H1 (cell line): ENCODE measurements around the gene CDH20. TPM values are rescaled to one million over a fixed set of nuclear protein-coding genes. Genes with fewer than 3 reads are reported as not detected.

Experiments used
- CTCF ChIA-PET: fragments of 300-600 bp; sonication (Branson Sonifier 250); formaldehyde crosslinking; loops from one replicate; lab custom pipeline; 2021; ENCODE audit not compliant: partially characterized antibody; lab: Charles Lee
- POLR2A ChIA-PET: fragments of 300-600 bp; sonication (Branson Sonifier 250); formaldehyde crosslinking; loops from one replicate; lab custom pipeline; 2021; ENCODE audit warnings: inconsistent platforms; ENCODE audit not compliant: partially characterized antibody; lab: Charles Lee
- DNase-seq, 2 experiments: peaks; one replicate each; pipeline versions ENCODE4 v3.0.0 to v3.0.0-alpha.2; 2010 to 2022; ENCODE audit warnings: low spot score in 2 of 2, low read depth in 1 of 2, mixed read lengths in 1 of 2
- FAIRE-seq: peaks from 2 replicates; lab custom pipeline; 2011; peaks lifted over from hg19 to GRCh38; lab: Jason Lieb, UNC
- H2AFZ ChIP-seq: 2 replicates; pipeline ENCODE4 v1.8.1; 2012; ENCODE audit warnings: low read length, inconsistent platforms
- H2AK5ac ChIP-seq: 2 replicates; pipeline ENCODE4 v1.6.1; 2013; ENCODE audit warnings: low read depth, low read length
- H2BK120ac ChIP-seq: replicated peaks from 2 replicates; pipeline ENCODE3; 2013; ENCODE audit warnings: low read depth, low read length, inconsistent platforms
- H2BK12ac ChIP-seq: 2 replicates; pipeline ENCODE4 v1.6.1; 2013; ENCODE audit warnings: low read depth, low read length
- H2BK15ac ChIP-seq: 2 replicates; pipeline ENCODE4 v1.6.1; 2013; ENCODE audit warnings: low read length
- H2BK20ac ChIP-seq: 2 replicates; pipeline ENCODE4 v1.6.1; 2013; ENCODE audit warnings: low read length
- H2BK5ac ChIP-seq: 2 replicates; pipeline ENCODE4 v1.6.1; 2013; ENCODE audit warnings: low read depth, low read length
- H3K14ac ChIP-seq: 2 replicates; pipeline ENCODE4 v1.6.1; 2013; ENCODE audit warnings: inconsistent platforms; ENCODE audit not compliant: insufficient read length
- H3K18ac ChIP-seq: 2 replicates; pipeline ENCODE4 v1.6.1; 2013; ENCODE audit warnings: low read length; ENCODE audit errors: extremely low read depth
- H3K23ac ChIP-seq: 2 replicates; pipeline ENCODE4 v1.6.1; 2013; ENCODE audit warnings: inconsistent platforms; ENCODE audit not compliant: insufficient read length
- H3K23me2 ChIP-seq: 2 replicates; pipeline ENCODE4 v1.6.1; 2013; ENCODE audit warnings: low read depth, low read length
- H3K27ac ChIP-seq: 2 replicates; pipeline ENCODE4 v1.6.1; 2011; ENCODE audit warnings: low read depth, low read length, inconsistent platforms
- H3K27me3 ChIP-seq, 4 experiments: replicated peaks in 1 of 4; 1 replicate in 1 of 4; 2 replicates in 3 of 4; pipeline versions ENCODE4 v1.6.1 to v1.8.1; 2011 to 2013; ENCODE audit warnings: low read length in 3 of 4, mild to moderate bottlenecking in 3 of 4, inconsistent platforms in 2 of 4, mixed read lengths in 2 of 4, moderate library complexity in 1 of 4; ENCODE audit not compliant: control insufficient read depth in 3 of 4, insufficient read depth in 3 of 4; ENCODE audit errors: extremely low read depth in 1 of 4
- H3K36me3 ChIP-seq, 4 experiments: 2 replicates each; pipeline versions ENCODE4 v1.6.1 to v1.8.1; 2011 to 2013; ENCODE audit warnings: mild to moderate bottlenecking in 4 of 4, low read length in 3 of 4, moderate library complexity in 2 of 4, control low read depth in 1 of 4, inconsistent platforms in 1 of 4; ENCODE audit not compliant: insufficient read depth in 4 of 4, control insufficient read depth in 2 of 4
- H3K4ac ChIP-seq: replicated peaks from 2 replicates; pipeline ENCODE3; 2013; ENCODE audit warnings: low read length, low read depth, mixed read lengths, inconsistent platforms; ENCODE audit not compliant: insufficient read length
- H3K4me1 ChIP-seq, 4 experiments: replicated peaks in 1 of 4; 1 replicate in 1 of 4; 2 replicates in 3 of 4; pipeline versions ENCODE4 v1.6.1 to v1.8.1; 2011 to 2013; ENCODE audit warnings: low read length in 3 of 4, inconsistent platforms in 2 of 4, mixed read lengths in 1 of 4; ENCODE audit not compliant: insufficient read depth in 4 of 4, control insufficient read depth in 3 of 4
- H3K4me2 ChIP-seq, 2 experiments: 2 replicates each; pipeline versions ENCODE4 v1.6.1 to v1.8.1; 2011 to 2013; ENCODE audit warnings: low read depth in 2 of 2, low read length in 2 of 2, control low read depth in 1 of 2, inconsistent platforms in 1 of 2, mild to moderate bottlenecking in 1 of 2; ENCODE audit not compliant: insufficient read depth in 1 of 2
- H3K4me3 ChIP-seq, 4 experiments: fragments of 200-600, 300-600 bp in 1 of 4; sonication (generic), shearing (Covaris generic), sonication (Bioruptor Twin) in 1 of 4; 2 replicates each; pipeline versions ENCODE4 v1.5.1 to v1.8.1; 2011 to 2016; ENCODE audit warnings: low read length in 4 of 4, low read depth in 3 of 4, control low read depth in 2 of 4, inconsistent platforms in 2 of 4, mild to moderate bottlenecking in 2 of 4, mixed read lengths in 1 of 4, moderate library complexity in 1 of 4; ENCODE audit not compliant: insufficient read depth in 2 of 4; ENCODE audit errors: extremely low read depth in 1 of 4
- H3K56ac ChIP-seq: replicated peaks from 2 replicates; pipeline ENCODE3; 2013; ENCODE audit warnings: low read depth, mild to moderate bottlenecking, mixed read lengths, low read length, inconsistent platforms; ENCODE audit not compliant: insufficient read length
- H3K79me1 ChIP-seq: 2 replicates; pipeline ENCODE4 v1.6.1; 2013; ENCODE audit warnings: low read depth, low read length, control low read depth
- H3K79me2 ChIP-seq, 2 experiments: 2 replicates each; pipeline versions ENCODE4 v1.6.1 to v1.8.1; 2012 to 2013; ENCODE audit warnings: low read length in 2 of 2, mild to moderate bottlenecking in 2 of 2, inconsistent platforms in 1 of 2; ENCODE audit not compliant: insufficient read depth in 2 of 2, control insufficient read depth in 1 of 2
- H3K9ac ChIP-seq, 4 experiments: replicated peaks in 1 of 4; 1 replicate in 1 of 4; 2 replicates in 3 of 4; pipeline versions ENCODE4 v1.6.1 to v1.8.1; 2011 to 2013; ENCODE audit warnings: low read depth in 3 of 4, low read length in 3 of 4, control low read depth in 2 of 4, mild to moderate bottlenecking in 2 of 4, moderate library complexity in 2 of 4, inconsistent platforms in 1 of 4; ENCODE audit errors: extremely low read depth in 1 of 4
- H3K9me3 ChIP-seq, 2 experiments: 2 replicates each; pipeline versions ENCODE4 v1.6.1 to v1.8.1; 2012 to 2013; ENCODE audit warnings: mild to moderate bottlenecking in 2 of 2, moderate library complexity in 2 of 2, control low read depth in 1 of 2, inconsistent platforms in 1 of 2, low read depth in 1 of 2, low read length in 1 of 2, mixed read lengths in 1 of 2; ENCODE audit not compliant: insufficient read depth in 2 of 2
- H4K20me1 ChIP-seq, 2 experiments: replicated peaks in 1 of 2; 2 replicates each; pipeline versions ENCODE3 to v1.8.1; 2011 to 2013; ENCODE audit warnings: inconsistent platforms in 2 of 2, low read length in 2 of 2, mild to moderate bottlenecking in 1 of 2; ENCODE audit not compliant: insufficient read depth in 2 of 2, control insufficient read depth in 1 of 2
- H4K5ac ChIP-seq: 2 replicates; pipeline ENCODE4 v1.6.1; 2013; ENCODE audit warnings: low read length, low read depth, mixed read lengths, inconsistent platforms; ENCODE audit not compliant: insufficient read length
- H4K8ac ChIP-seq: 2 replicates; pipeline ENCODE4 v1.8.0; 2013; ENCODE audit warnings: mild to moderate bottlenecking, moderate library complexity, low read length, inconsistent platforms; ENCODE audit not compliant: insufficient read depth; ENCODE audit errors: extremely low read depth
- H4K91ac ChIP-seq: replicated peaks from 2 replicates; pipeline ENCODE3; 2013; ENCODE audit warnings: low read length, mixed read lengths, inconsistent platforms; ENCODE audit not compliant: insufficient read length
- CEBPB ChIP-seq: IDR thresholded peaks from 2 replicates; pipeline ENCODE4 v1.6.1; 2012; ENCODE audit warnings: low read depth, low read length
- EGR1 ChIP-seq: IDR thresholded peaks from 2 replicates; pipeline ENCODE4 v1.6.1; 2011; ENCODE audit warnings: low read depth, low read length, borderline replicate concordance
- SUZ12 ChIP-seq: fragments of 200-600 bp; sonication (generic); IDR thresholded peaks from 2 replicates; pipeline ENCODE4 v1.6.1; 2012; ENCODE audit warnings: mild to moderate bottlenecking, inconsistent platforms, low read length, moderate library complexity, mixed read lengths
- TEAD4 ChIP-seq: IDR thresholded peaks from 2 replicates; pipeline ENCODE4 v1.6.1; 2012; ENCODE audit warnings: low read depth, low read length, inconsistent platforms, mixed read lengths
- WGBS, 2 experiments: shearing (Covaris generic) in 1 of 2; methylation state at CpG; one replicate each; pipeline versions ENCODE4 v1.1.6 to v1.1.7; 2013 to 2015; ENCODE audit warnings: low lambda C conversion rate in 2 of 2, mixed read lengths in 2 of 2, inconsistent platforms in 1 of 2, low coverage in 1 of 2, missing lambda C conversion rate in 1 of 2; ENCODE audit not compliant: insufficient replicate concordance in 2 of 2, insufficient coverage in 1 of 2, insufficient read length in 1 of 2; ENCODE audit errors: extremely low coverage in 1 of 2, missing lambda C conversion rate in 1 of 2; 5-methylcytosine and 5-hydroxymethylcytosine counted together
- polyA plus RNA-seq, 7 experiments: library from polyadenylated mRNA; depleted of rRNA in 3 of 7; stranded (reverse) in 5 of 7; unstranded in 2 of 7; fragments of >200 nt in 5 of 7; fragments of 200-250 nt in 2 of 7; gene quantifications; 1 replicate in 5 of 7; 2 replicates in 1 of 7; 4 replicates in 1 of 7; pipeline versions ENCODE4 v1.2.1 to v1.2.3, GENCODE V29; 2011 to 2013; ENCODE audit warnings: missing spikeins in 2 of 7, mixed read lengths in 2 of 7
- total RNA-seq: library from RNA; stranded (reverse); fragmentation: NEBNext Ultra II Directional; extraction: Animal tissue kit (Norgen Biotek cat#: 25700); gene quantifications from 2 replicates; pipeline ENCODE4 v1.2.1, GENCODE V29; 2021

The CDH20 gene
- total and polyA plus RNA-seq, 2 of the 8 experiments (the other 6 are each of a cell fraction or from before 2014, with no cell fraction given), result 0.07 to 0.12 TPM

DNA sequence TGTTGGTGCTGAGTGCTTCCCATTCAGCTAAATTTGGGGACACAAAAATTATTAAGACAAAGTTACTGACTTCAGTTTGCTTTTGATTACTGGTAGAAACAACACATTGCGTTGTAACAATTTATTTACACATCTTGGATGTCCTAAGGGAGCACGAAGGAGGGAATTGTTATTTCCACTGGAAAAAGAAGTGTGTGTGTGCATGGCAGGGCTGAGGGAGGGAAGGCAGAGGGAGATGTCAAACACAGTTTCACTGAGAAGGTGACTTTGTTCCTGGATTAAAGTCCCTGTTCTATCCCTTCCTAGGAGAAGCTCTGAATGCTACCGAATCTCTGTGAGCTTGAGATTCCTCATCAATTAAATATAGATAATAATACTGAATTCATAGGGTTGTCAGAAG lies 3.8 kb upstream of the CDH20 start:
- Histone ChIP-seq H4K5ac (no peak overlapping the region), H3K23me2 (peaks cover 15% of the 10 kb centered on the region; the same call in 1 of the 2 replicates), H2AK5ac (no peak overlapping the region), H2BK12ac (no peak overlapping the region), H3K23ac (no peak overlapping the region), H3K27me3 (peaks cover 0 to 13% (median 3%) of the 10 kb centered on the region in 4 experiments; a peak in 5 of 7 replicates), H2BK120ac (no peak overlapping the region), H4K8ac (no peak overlapping the region), H2BK20ac (no peak overlapping the region), H3K79me1 (no peaks in the 10 kb centered on the region), H3K14ac (no peak overlapping the region), H2BK5ac (no peak overlapping the region), H3K4me1 (no peaks in the 10 kb centered on the region; a peak in 1 of 7 replicates), H3K4me2 (no peak overlapping the region), H3K9me3 (no peaks in the 10 kb centered on the region), H3K9ac (no peak overlapping the region), H4K20me1 (no peaks in the 10 kb centered on the region), H3K56ac (no peak overlapping the region), H3K18ac (no peak overlapping the region), H3K27ac (no peak overlapping the region), H3K4me3 (no peak overlapping the region), H3K36me3 (no peaks in the 10 kb centered on the region), H3K4ac (no peak overlapping the region), H2AFZ (no peak overlapping the region), H3K79me2 (no peaks in the 10 kb centered on the region), H4K91ac (no peak overlapping the region), H2BK15ac (no peak overlapping the region)
- POLR2A ChIA-PET, result no interaction called here
- FAIRE-seq (no peak), DNase-seq (no peak)
- 75% methylated on average over 3 of the region's 3 CpGs; no CpG with 5 or more reads in 1 of the 2 experiments for WGBS, 2 experiments
- CTCF ChIA-PET, result interaction anchor here (13.1 kb wide), 1 partner anchor 171 kb away, joined by 266 read pairs; no protein-coding TSS in a partner anchor
- TF ChIP-seq CEBPB (no peak), SUZ12 (no peak), EGR1 (no peak), TEAD4 (no peak)
- TF ChIP-seq, all 59 proteins: peak for 0
